ENCODE data around the gene CCND3.

- TF ChIP-seq POLR2A (IDR thresholded peaks at IDR 0.05; ENCODE audit: low read length) (peak; percentile 90), GATA1 (IDR thresholded peaks at IDR 0.05; ENCODE audit: low read depth, low read length) (no peak)
Observed at GRCh38 chr6:41941280-41942066, at the start of gene CCND3.

Measured in erythroblast (primary cell).